H9 (cell line): ENCODE data around the gene SLC11A1. TPM values are rescaled to one million over a fixed set of nuclear protein-coding genes. Genes with fewer than 3 reads are reported as not detected.

Experiments
- DNase-seq: peaks from one replicate; pipeline ENCODE4 v3.0.0-alpha.2; 2017
- H2AFZ ChIP-seq: one replicate; pipeline ENCODE4 v1.6.1; 2013; ENCODE audit warnings: mild to moderate bottlenecking, low read length, control low read depth, moderate library complexity
- H2AK5ac ChIP-seq: 2 replicates; pipeline ENCODE4 v1.6.1; 2013; ENCODE audit warnings: low read length, control low read depth, mixed read lengths; ENCODE audit not compliant: insufficient read length
- H2BK120ac ChIP-seq: one replicate; pipeline ENCODE4 v1.6.1; 2013; ENCODE audit warnings: low read depth, mild to moderate bottlenecking, low read length, control low read depth, inconsistent platforms; ENCODE audit not compliant: poor library complexity, severe bottlenecking
- H2BK12ac ChIP-seq: 2 replicates; pipeline ENCODE4 v1.6.1; 2013; ENCODE audit warnings: low read length, control low read depth, mixed read lengths, low read depth; ENCODE audit not compliant: insufficient read length
- H2BK15ac ChIP-seq: 2 replicates; pipeline ENCODE4 v1.6.1; 2013; ENCODE audit warnings: low read depth, low read length, control low read depth
- H2BK20ac ChIP-seq: one replicate; pipeline ENCODE4 v1.6.1; 2013; ENCODE audit warnings: low read depth, mild to moderate bottlenecking, low read length, control low read depth, inconsistent platforms; ENCODE audit not compliant: poor library complexity, severe bottlenecking
- H2BK5ac ChIP-seq: 2 replicates; pipeline ENCODE4 v1.6.1; 2013; ENCODE audit warnings: low read length, control low read depth, mixed read lengths; ENCODE audit not compliant: insufficient read length
- H3K14ac ChIP-seq: 2 replicates; pipeline ENCODE4 v1.6.1; 2013; ENCODE audit warnings: low read length, control low read depth; ENCODE audit not compliant: insufficient read depth
- H3K18ac ChIP-seq: 2 replicates; pipeline ENCODE4 v1.6.1; 2013; ENCODE audit warnings: low read depth, mild to moderate bottlenecking, mixed read lengths, low read length, control low read depth; ENCODE audit not compliant: insufficient read length
- H3K23ac ChIP-seq: 2 replicates; pipeline ENCODE4 v1.6.1; 2013; ENCODE audit warnings: low read length, control low read depth, mixed read lengths, low read depth; ENCODE audit not compliant: insufficient read length
- H3K23me2 ChIP-seq: 2 replicates; pipeline ENCODE4 v1.6.1; 2013; ENCODE audit warnings: low read depth, mild to moderate bottlenecking, mixed read lengths, low read length, control low read depth; ENCODE audit not compliant: insufficient read length, poor library complexity, severe bottlenecking
- H3K27ac ChIP-seq: 2 replicates; pipeline ENCODE4 v1.5.1; 2013; ENCODE audit warnings: low read length, control low read depth, mixed read lengths, low read depth; ENCODE audit not compliant: insufficient read length
- H3K27me3 ChIP-seq: 2 replicates; pipeline ENCODE4 v1.6.1; 2013; ENCODE audit warnings: low read length, control low read depth, inconsistent platforms; ENCODE audit not compliant: insufficient read depth
- H3K4ac ChIP-seq: 2 replicates; pipeline ENCODE4 v1.6.1; 2013; ENCODE audit warnings: low read depth, mild to moderate bottlenecking, control low read depth, inconsistent platforms, low read length, moderate library complexity
- H3K4me1 ChIP-seq: 2 replicates; pipeline ENCODE4 v1.6.1; 2013; ENCODE audit warnings: low read length, control low read depth, inconsistent platforms; ENCODE audit not compliant: insufficient read depth
- H3K4me2 ChIP-seq: 2 replicates; pipeline ENCODE4 v1.6.1; 2013; ENCODE audit warnings: low read length, control low read depth, mixed read lengths; ENCODE audit not compliant: insufficient read length, insufficient read depth
- H3K56ac ChIP-seq: 2 replicates; pipeline ENCODE4 v1.6.1; 2013; ENCODE audit warnings: low read depth, mild to moderate bottlenecking, mixed read lengths, low read length, control low read depth; ENCODE audit not compliant: insufficient read length
- H3K79me1 ChIP-seq: 2 replicates; pipeline ENCODE4 v1.6.1; 2013; ENCODE audit warnings: low read depth, mild to moderate bottlenecking, moderate library complexity, low read length, control low read depth, inconsistent platforms; ENCODE audit not compliant: insufficient read depth, poor library complexity, severe bottlenecking
- H3K79me2 ChIP-seq: 2 replicates; pipeline ENCODE4 v1.6.1; 2013; ENCODE audit warnings: low read length, control low read depth, inconsistent platforms; ENCODE audit not compliant: insufficient read depth
- H3K9ac ChIP-seq: 2 replicates; pipeline ENCODE4 v1.6.1; 2013; ENCODE audit warnings: low read length, control low read depth, mixed read lengths; ENCODE audit not compliant: insufficient read length; ENCODE audit errors: extremely low read depth
- H3K9me3 ChIP-seq: one replicate; pipeline ENCODE4 v1.6.1; 2013; ENCODE audit warnings: low read depth, low read length, inconsistent platforms; ENCODE audit not compliant: control insufficient read depth
- H3T11ph ChIP-seq: one replicate; pipeline ENCODE4 v1.6.1; 2013; ENCODE audit warnings: mild to moderate bottlenecking, low read length, control low read depth, inconsistent platforms
- H4K20me1 ChIP-seq: one replicate; pipeline ENCODE4 v1.6.1; 2013; ENCODE audit not compliant: control insufficient read depth, insufficient read length, insufficient read depth
- H4K5ac ChIP-seq: 2 replicates; pipeline ENCODE4 v1.6.1; 2013; ENCODE audit warnings: low read depth, mild to moderate bottlenecking, mixed read lengths, low read length, control low read depth; ENCODE audit not compliant: insufficient read length
- H4K8ac ChIP-seq: replicated peaks from 2 replicates; pipeline ENCODE4 v1.6.1; 2013; ENCODE audit warnings: low read length, control low read depth, mixed read lengths, low read depth; ENCODE audit not compliant: insufficient read length
- H4K91ac ChIP-seq: 2 replicates; pipeline ENCODE4 v1.6.1; 2013; ENCODE audit warnings: low read depth, mild to moderate bottlenecking, moderate library complexity, mixed read lengths, low read length, control low read depth; ENCODE audit not compliant: insufficient read length
- H3K27ac Mint-ChIP-seq, 3 experiments: 2 replicates in 2 of 3; 3 replicates in 1 of 3; pipeline ENCODE4 v1.8.0; 2020 to 2021; ENCODE audit warnings: mixed read lengths in 3 of 3, mild to moderate bottlenecking in 1 of 3, moderate library complexity in 1 of 3
- H3K27me3 Mint-ChIP-seq: 2 replicates; pipeline ENCODE4 v1.8.0; 2021; ENCODE audit warnings: low read depth, mild to moderate bottlenecking, moderate library complexity, mixed read lengths
- H3K36me3 Mint-ChIP-seq, 3 experiments: 2 replicates in 2 of 3; 3 replicates in 1 of 3; pipeline ENCODE4 v1.8.0; 2020 to 2021; ENCODE audit warnings: low read depth in 3 of 3, mixed read lengths in 3 of 3; ENCODE audit not compliant: insufficient read depth in 1 of 3
- H3K4me1 Mint-ChIP-seq, 2 experiments: 2 replicates each; pipeline ENCODE4 v1.8.0; 2020; ENCODE audit warnings: mixed read lengths in 2 of 2
- H3K4me3 Mint-ChIP-seq, 2 experiments: 2 replicates in 1 of 2; 3 replicates in 1 of 2; pipeline ENCODE4 v1.8.0; 2020 to 2021; ENCODE audit warnings: mild to moderate bottlenecking in 2 of 2, mixed read lengths in 2 of 2, moderate library complexity in 1 of 2
- H3K9me3 Mint-ChIP-seq, 2 experiments: 2 replicates in 1 of 2; 3 replicates in 1 of 2; pipeline ENCODE4 v1.8.0; 2020; ENCODE audit warnings: mild to moderate bottlenecking in 2 of 2, mixed read lengths in 2 of 2, moderate library complexity in 1 of 2
- CTCF ChIP-seq: fragments of 200-600 bp; sonication (generic); conservative IDR thresholded peaks from 3 replicates; pipeline ENCODE4 v1.8.0; 2021; ENCODE audit warnings: antibody characterized with exemption, mild to moderate bottlenecking
- WGBS: extraction: QIAGEN DNeasy Blood & Tissue Kit; methylation state at CpG from one replicate; pipeline ENCODE4 v1.1.7; 2013; ENCODE audit warnings: missing lambda C conversion rate, low lambda C conversion rate, mixed read lengths; ENCODE audit not compliant: insufficient read length; ENCODE audit errors: extremely low coverage; 5-methylcytosine and 5-hydroxymethylcytosine counted together
- total RNA-seq: library from RNA; stranded (reverse); gene quantifications from 2 replicates; pipeline ENCODE4 v1.2.1, GENCODE V29; 2021

SLC11A1 gene
- total RNA-seq, 1 experiment from 2014 or later, result 0.11 TPM

GRCh38 chr2:218378053-218378452 is 4.0 kb upstream of the SLC11A1 start:
- H2BK120ac ChIP-seq, result no peak overlapping the region
- no peaks in the 10 kb centered on the region for H3K23me2 ChIP-seq
- H2BK12ac ChIP-seq, result no peak overlapping the region
- H4K5ac ChIP-seq, result no peak overlapping the region
- H3K27me3 ChIP-seq, result no peaks in the 10 kb centered on the region
- H3K56ac ChIP-seq, result peak overlapping the region; percentile 62
- no peak overlapping the region for H3K18ac ChIP-seq
- H3K4me1 ChIP-seq, result no peaks in the 10 kb centered on the region
- H4K91ac ChIP-seq, result no peak overlapping the region
- DNase-seq, result no peak
- H3K79me1 ChIP-seq, result no peaks in the 10 kb centered on the region
- H2BK20ac ChIP-seq, result no peak overlapping the region
- H3K4me2 ChIP-seq, result no peak overlapping the region
- no peak overlapping the region for H4K8ac ChIP-seq
- H3T11ph ChIP-seq, result no peak overlapping the region
- no peak overlapping the region for H3K4me3 Mint-ChIP-seq
- no peak overlapping the region; the same call in 1 of the 2 replicates for H3K14ac ChIP-seq
- H3K4me1 Mint-ChIP-seq, result peaks cover 0 to 3% of the 10 kb centered on the region in 2 experiments; a peak in 1 of 4 replicates
- no peak overlapping the region for H3K4ac ChIP-seq
- TF ChIP-seq CTCF, result no peak
- H3K9me3 ChIP-seq, result no peaks in the 10 kb centered on the region
- no peak overlapping the region for H2BK15ac ChIP-seq
- WGBS, result no CpG with 5 or more reads among the region's 5 CpGs
- no peak overlapping the region for H3K27ac ChIP-seq
- no peak overlapping the region for H2BK5ac ChIP-seq
- no peaks in the 10 kb centered on the region for H3K36me3 Mint-ChIP-seq
- H4K20me1 ChIP-seq, result no peaks in the 10 kb centered on the region
- H2AFZ ChIP-seq, result no peak overlapping the region
- H3K79me2 ChIP-seq, result no peaks in the 10 kb centered on the region
- no peak overlapping the region for H3K9ac ChIP-seq
- peaks cover 19% of the 10 kb centered on the region for H3K27me3 Mint-ChIP-seq
- H3K9me3 Mint-ChIP-seq, result no peaks in the 10 kb centered on the region
- no peak overlapping the region for H3K23ac ChIP-seq
- H2AK5ac ChIP-seq, result no peak overlapping the region
- no peak overlapping the region for H3K27ac Mint-ChIP-seq
